ENCODE measurements around the gene STAG1.
"Not testable (repeated sequence)": the region's sequence is repeated elsewhere in the genome, so short reads cannot be mapped to it uniquely, and the experiment has no call there.

STAG1 gene

DNA sequence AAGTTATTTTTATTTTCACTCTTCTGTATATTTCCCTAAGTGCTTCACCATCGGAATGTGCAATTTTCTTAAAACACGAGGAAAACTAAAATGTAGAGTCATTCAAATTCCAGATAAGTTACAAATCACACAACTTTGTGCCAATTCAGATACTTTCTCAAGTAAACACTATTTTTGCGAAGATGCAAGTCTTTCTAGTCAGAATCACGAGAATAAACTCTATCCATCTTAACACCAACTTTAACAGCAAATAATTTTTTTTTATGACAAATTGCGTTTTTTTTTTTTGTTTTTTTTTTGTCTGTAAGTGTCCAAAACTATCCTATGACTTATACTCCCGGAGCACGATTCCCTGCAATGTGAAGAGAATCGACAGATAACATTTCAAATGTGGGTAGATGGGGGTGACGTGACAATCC is 1.3 kb downstream of the STAG1 start:
- Histone ChIP-seq H3K4me1 (peaks cover 39 to 57% (median 50%) of the 10 kb centered on the region in 10 experiments), H3K27me3 (no peaks in the 10 kb centered on the region), H3K9me3 (replicated peaks in 1 of 11) (no peaks in the 10 kb centered on the region; a peak in 1 of 22 replicates), H3K27ac (peak overlapping the region; percentile 93 to 100 (median 98)), H3K4me3 (peak overlapping the region; percentile 68 to 87 (median 76)), H4K20me1 (peaks cover 0 to 53% (median 27%) of the 10 kb centered on the region in 11 experiments; a peak in 17 of 22 replicates), H3K4me2 (peak overlapping the region; percentile 81 to 100 (median 93)), H3K9ac (peak overlapping the region; percentile 98 to 100 (median 99)), H3K36me3 (peaks cover 0 to 3% (median 0%) of the 10 kb centered on the region in 11 experiments; a peak in 4 of 22 replicates)
- TF ChIP-seq Cebpa-rat (IDR thresholded peaks at IDR 0.05), result no peak

DNA sequence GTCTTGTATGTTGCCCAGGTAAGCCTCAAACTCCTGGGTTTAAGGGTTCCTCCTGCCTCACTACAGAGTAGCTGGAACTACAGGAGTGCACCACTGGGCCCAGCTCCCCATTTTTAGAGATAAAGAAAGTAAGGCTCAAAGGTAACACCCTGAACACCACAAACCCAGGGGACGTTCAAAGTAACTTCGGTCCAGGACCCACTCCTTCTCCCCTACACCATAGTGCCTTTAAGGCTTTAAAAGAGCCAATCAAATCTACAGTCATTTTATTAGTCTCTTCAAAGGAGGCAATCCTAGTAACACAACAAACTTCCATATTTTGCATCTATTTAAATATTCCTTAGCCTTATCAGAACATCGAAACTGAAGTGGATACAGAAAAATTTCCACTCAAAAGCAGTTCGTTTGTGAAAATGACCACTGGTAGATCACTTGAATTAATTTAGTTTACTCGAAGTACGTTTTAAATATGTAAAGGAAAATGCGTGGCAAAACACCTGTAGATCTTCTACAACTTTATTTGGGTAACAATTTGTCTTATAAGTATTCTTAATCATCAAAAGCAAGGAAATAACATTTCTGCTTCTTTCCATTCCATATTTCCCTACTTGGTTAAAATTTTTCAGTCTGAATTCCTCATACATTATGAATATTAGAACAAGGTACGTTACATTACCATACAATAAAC is 1.8 kb downstream of the STAG1 start:
- peak overlapping the region; percentile 81 to 100 (median 93) for H3K4me2 ChIP-seq
- H3K27ac ChIP-seq, result peak overlapping the region; percentile 93 to 100 (median 98); a peak in 20 of 22 replicates
- peaks cover 39 to 63% (median 55%) of the 10 kb centered on the region in 10 experiments for H3K4me1 ChIP-seq
- H3K9ac ChIP-seq, result peak overlapping the region; percentile 98 to 100 (median 99)
- H4K20me1 ChIP-seq, result peaks cover 4 to 58% (median 33%) of the 10 kb centered on the region in 11 experiments; a peak in 18 of 22 replicates
- no peak for TF ChIP-seq Cebpa-rat (IDR thresholded peaks at IDR 0.05)
- H3K36me3 ChIP-seq, result peaks cover 0 to 9% (median 4%) of the 10 kb centered on the region in 11 experiments; a peak in 15 of 22 replicates
- peak overlapping the region; percentile 68 to 87 (median 76) for H3K4me3 ChIP-seq
- peaks cover 0 to 5% (median 4%) of the 10 kb centered on the region in 11 experiments; a peak in 16 of 22 replicates for H3K9me3 ChIP-seq (replicated peaks in 1 of 11)
- H3K27me3 ChIP-seq, result no peaks in the 10 kb centered on the region

DNA sequence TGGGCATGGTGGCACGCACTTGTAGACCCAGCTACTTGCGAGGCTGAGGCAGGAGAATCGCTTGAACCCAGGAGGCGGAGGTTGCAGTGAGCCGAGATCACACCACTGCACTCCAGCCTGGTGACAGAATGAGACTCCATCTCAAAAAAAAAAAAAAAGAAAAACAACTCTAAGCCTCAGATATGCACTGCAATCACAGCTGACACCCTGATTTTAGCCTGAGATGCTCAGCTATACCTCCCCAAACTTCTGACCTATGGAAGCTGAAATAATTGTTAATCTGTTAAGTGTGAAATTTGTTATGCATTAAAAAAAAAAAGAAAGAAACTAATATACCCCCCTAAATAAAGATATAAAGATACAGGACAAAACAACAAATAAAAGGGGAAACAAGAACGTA is 2.6 kb downstream of the STAG1 start:
- not testable (repeated sequence) for H3K27me3 ChIP-seq
- Histone ChIP-seq H4K20me1 (peaks cover 6 to 65% (median 40%) of the 10 kb centered on the region in 11 experiments; a peak in 18 of 22 replicates), H3K4me3 (peak overlapping the region; percentile 68 to 87 (median 76); a peak in 15 of 20 replicates), H3K4me2 (peak overlapping the region; percentile 81 to 100 (median 93)), H3K27ac (peak overlapping the region in 10 of 11 experiments; percentile 6 to 100 (median 94); a peak in 15 of 22 replicates), H3K36me3 (peaks cover 0 to 16% (median 12%) of the 10 kb centered on the region in 11 experiments; a peak in 20 of 22 replicates), H3K9me3 (replicated peaks in 1 of 11) (peaks cover 0 to 13% (median 11%) of the 10 kb centered on the region in 11 experiments; a peak in 21 of 22 replicates), H3K4me1 (peaks cover 39 to 63% (median 53%) of the 10 kb centered on the region in 10 experiments), H3K9ac (peak overlapping the region; percentile 98 to 100 (median 99); a peak in 21 of 22 replicates)

GRCh38 chr3:136749091-136749490 is 3.1 kb downstream of the STAG1 start:
- peaks cover 5 to 22% (median 17%) of the 10 kb centered on the region in 11 experiments for H3K36me3 ChIP-seq
- H3K4me2 ChIP-seq, result peak overlapping the region; percentile 81 to 100 (median 93)
- H4K20me1 ChIP-seq, result peaks cover 6 to 69% (median 43%) of the 10 kb centered on the region in 11 experiments; a peak in 18 of 22 replicates
- H3K4me3 ChIP-seq, result peak overlapping the region in 6 of 10 experiments; percentile 8 to 87 (median 75); a peak in 5 of 20 replicates
- H3K27me3 ChIP-seq, result no peaks in the 10 kb centered on the region
- peak overlapping the region in 9 of 11 experiments; percentile 5 to 100 (median 93); a peak in 13 of 22 replicates for H3K27ac ChIP-seq
- peak overlapping the region; percentile 11 to 100 (median 99); a peak in 18 of 22 replicates for H3K9ac ChIP-seq
- H3K4me1 ChIP-seq, result peaks cover 34 to 58% (median 48%) of the 10 kb centered on the region in 10 experiments
- H3K9me3 ChIP-seq (replicated peaks in 1 of 11), result peaks cover 3 to 18% (median 16%) of the 10 kb centered on the region in 11 experiments
- no peak for TF ChIP-seq Cebpa-rat (IDR thresholded peaks at IDR 0.05)

- Histone ChIP-seq H4K20me1 (peaks cover 10 to 98% (median 64%) of the 10 kb centered on the region in 11 experiments; a peak in 19 of 22 replicates), H3K36me3 (peaks cover 8 to 50% (median 30%) of the 10 kb centered on the region in 11 experiments), H3K4me2 (peak overlapping the region in 9 of 11 experiments; percentile 12 to 41 (median 24); a peak in 7 of 22 replicates), H3K4me1 (peaks cover 24 to 48% (median 39%) of the 10 kb centered on the region in 10 experiments), H3K9ac (no peak overlapping the region), H3K4me3 (no peak overlapping the region), H3K27me3 (no peaks in the 10 kb centered on the region), H3K27ac (no peak overlapping the region), H3K9me3 (replicated peaks in 1 of 11) (peaks cover 16 to 38% (median 34%) of the 10 kb centered on the region in 11 experiments)
- no peak for TF ChIP-seq Cebpa-rat (IDR thresholded peaks at IDR 0.05)
These were observed 6.3 kb downstream of the STAG1 start for GRCh38 chr3:136745916-136746315.

- Histone ChIP-seq H3K27me3 (no peaks in the 10 kb centered on the region), H3K36me3 (peaks cover 8 to 91% (median 61%) of the 10 kb centered on the region in 11 experiments), H3K9me3 (replicated peaks in 1 of 11) (peaks cover 16 to 38% (median 34%) of the 10 kb centered on the region in 11 experiments), H3K9ac (no peak overlapping the region), H3K27ac (no peak overlapping the region), H3K4me3 (no peak overlapping the region), H3K4me2 (no peak overlapping the region; a peak in 1 of 22 replicates), H4K20me1 (peaks cover 45 to 100% (median 84%) of the 10 kb centered on the region in 11 experiments; a peak in 20 of 22 replicates), H3K4me1 (peaks cover 0 to 21% (median 7%) of the 10 kb centered on the region in 10 experiments; a peak in 15 of 20 replicates)
- no peak for TF ChIP-seq Cebpa-rat (IDR thresholded peaks at IDR 0.05)
These were observed 11.1 kb downstream of the STAG1 start for GRCh38 chr3:136741063-136741462.

DNA sequence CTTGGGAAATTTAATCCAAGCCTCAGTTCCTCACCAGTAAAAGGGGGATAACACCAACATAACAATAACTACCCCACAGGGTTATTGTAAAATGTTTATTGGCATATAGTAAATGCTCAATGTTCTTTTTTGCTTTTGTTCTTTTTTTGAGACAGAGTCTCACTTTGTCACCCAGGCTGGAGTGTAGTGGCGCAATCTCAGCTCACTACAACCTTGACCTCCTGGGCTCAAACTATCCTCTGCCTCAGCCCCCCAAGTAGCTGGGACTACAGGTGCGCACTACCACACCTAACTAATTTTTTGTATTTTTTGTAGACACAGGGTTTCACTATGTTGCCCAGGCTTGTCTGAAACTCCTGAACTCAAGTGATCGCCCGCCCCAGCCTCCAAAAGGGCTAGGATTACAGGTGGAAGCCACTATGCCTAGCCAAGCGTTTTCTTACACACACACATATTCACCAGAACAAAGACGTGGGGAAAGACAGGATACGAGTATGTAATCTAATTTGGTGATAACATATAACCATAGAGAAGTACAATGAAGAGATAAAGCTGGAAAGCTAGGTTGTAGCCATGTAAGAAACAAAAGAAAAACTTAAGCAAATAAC is 11.7 kb downstream of the STAG1 start:
- H3K4me2 ChIP-seq, result no peak overlapping the region
- TF ChIP-seq Cebpa-rat (IDR thresholded peaks at IDR 0.05), result no peak
- H3K27me3 ChIP-seq, result no peaks in the 10 kb centered on the region

GRCh38 chr3:136736950-136737349 is 15.2 kb downstream of the STAG1 start:
- Histone ChIP-seq H4K20me1 (peaks cover 63 to 100% (median 99%) of the 10 kb centered on the region in 11 experiments; a peak in 21 of 22 replicates), H3K36me3 (peaks cover 0 to 66% (median 43%) of the 10 kb centered on the region in 11 experiments; a peak in 17 of 22 replicates), H3K4me2 (0 out of 22 replicates have a peak overlapping the region, but pooled peaks of 1 of the 11 experiments have one; percentile 7), H3K4me1 (peaks cover 0 to 21% (median 10%) of the 10 kb centered on the region in 10 experiments; a peak in 6 of 20 replicates)
- H3K9me3 ChIP-seq (replicated peaks in 1 of 11); H3K4me3 ChIP-seq; H3K27ac ChIP-seq; H3K27me3 ChIP-seq; H3K9ac ChIP-seq: not testable (repeated sequence)

More for the DNA sequence above, 11.7 kb downstream of the STAG1 start:
- Histone ChIP-seq H3K36me3 (peaks cover 8 to 93% (median 63%) of the 10 kb centered on the region in 11 experiments), H3K4me1 (peaks cover 0 to 19% (median 4%) of the 10 kb centered on the region in 10 experiments; a peak in 6 of 20 replicates), H3K9ac (no peak overlapping the region), H3K4me3 (no peak overlapping the region), H3K27ac (no peak overlapping the region), H3K9me3 (replicated peaks in 1 of 11) (peaks cover 16 to 34% (median 31%) of the 10 kb centered on the region in 11 experiments), H4K20me1 (peaks cover 44 to 100% (median 84%) of the 10 kb centered on the region in 11 experiments; a peak in 20 of 22 replicates)

All from BLaER1 treated with 17β-estradiol and CSF1 and Interleukin-3, amounts not matched to agents 10 nM and 100 nM (cell line).